PFSK-1 (cell line): ENCODE data around the gene MYMX.

Source experiments
- POLR2AphosphoS5 ChIP-seq: IDR thresholded peaks from 2 replicates; pipeline ENCODE4 v1.6.1; 2012; ENCODE audit warnings: low read depth, mild to moderate bottlenecking, control low read depth, low read length, moderate library complexity
- TAF1 ChIP-seq: IDR thresholded peaks from 2 replicates; pipeline ENCODE4 v1.6.1; 2012; ENCODE audit warnings: low read length, control low read depth, borderline replicate concordance; ENCODE audit not compliant: insufficient read depth

DNA sequence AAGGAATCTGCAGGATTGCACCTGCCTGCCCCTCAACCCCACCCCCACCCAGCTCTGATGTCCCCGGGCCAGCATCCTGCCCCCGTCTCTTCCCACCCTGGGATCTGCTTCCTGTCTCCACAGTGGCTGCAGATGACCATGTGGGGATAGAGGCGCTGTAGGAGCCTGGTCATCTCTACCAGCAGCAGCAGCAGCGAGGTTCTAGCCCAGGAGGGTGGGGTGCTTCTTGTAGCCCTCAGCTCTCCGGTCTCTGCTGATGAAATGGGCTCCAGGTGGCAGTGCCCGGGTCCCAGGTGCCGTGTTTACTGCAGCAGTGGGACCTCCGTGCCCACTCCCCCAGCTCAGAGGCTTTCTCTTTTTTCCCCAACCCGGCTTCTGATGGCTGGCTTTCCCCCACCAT is 32.9 kb upstream of the MYMX start:
- no peak for TF ChIP-seq POLR2AphosphoS5
- no peak for TF ChIP-seq TAF1
